Putamen (tissue), 1 donor: ENCODE results near the gene RAD51B.

Source experiments
- DNase-seq: peaks from one replicate; pipeline ENCODE4 v3.0.0-alpha.2; 2016; ENCODE audit warnings: low spot score

Gene RAD51B

DNA sequence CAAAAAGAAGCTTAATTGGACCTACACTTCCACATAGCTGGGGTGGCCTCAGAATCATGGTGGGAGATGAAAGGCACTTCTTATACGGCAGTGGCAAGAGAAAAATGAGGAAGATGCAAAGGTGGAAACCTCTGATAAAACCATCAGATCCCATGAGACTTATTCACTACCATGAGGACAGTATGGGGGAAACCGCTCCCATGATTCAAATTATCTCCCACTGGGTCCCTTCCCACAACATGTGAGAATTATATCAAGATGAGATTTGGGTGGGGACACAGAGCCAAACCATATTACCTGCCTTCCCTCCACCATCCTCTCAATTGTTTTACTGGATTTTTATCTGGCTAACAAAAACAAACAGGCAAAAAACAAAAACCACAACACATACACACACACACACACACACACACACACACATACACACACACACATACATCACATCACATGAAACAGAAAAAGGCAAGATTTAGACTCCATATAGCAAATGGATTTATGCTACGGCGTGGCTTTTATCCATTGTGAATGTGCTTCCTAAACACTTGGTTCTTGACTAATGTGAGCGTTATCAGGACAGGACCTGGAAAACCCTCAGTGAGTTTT lies 906.6 kb downstream of the RAD51B start:
- no peak for DNase-seq

DNA sequence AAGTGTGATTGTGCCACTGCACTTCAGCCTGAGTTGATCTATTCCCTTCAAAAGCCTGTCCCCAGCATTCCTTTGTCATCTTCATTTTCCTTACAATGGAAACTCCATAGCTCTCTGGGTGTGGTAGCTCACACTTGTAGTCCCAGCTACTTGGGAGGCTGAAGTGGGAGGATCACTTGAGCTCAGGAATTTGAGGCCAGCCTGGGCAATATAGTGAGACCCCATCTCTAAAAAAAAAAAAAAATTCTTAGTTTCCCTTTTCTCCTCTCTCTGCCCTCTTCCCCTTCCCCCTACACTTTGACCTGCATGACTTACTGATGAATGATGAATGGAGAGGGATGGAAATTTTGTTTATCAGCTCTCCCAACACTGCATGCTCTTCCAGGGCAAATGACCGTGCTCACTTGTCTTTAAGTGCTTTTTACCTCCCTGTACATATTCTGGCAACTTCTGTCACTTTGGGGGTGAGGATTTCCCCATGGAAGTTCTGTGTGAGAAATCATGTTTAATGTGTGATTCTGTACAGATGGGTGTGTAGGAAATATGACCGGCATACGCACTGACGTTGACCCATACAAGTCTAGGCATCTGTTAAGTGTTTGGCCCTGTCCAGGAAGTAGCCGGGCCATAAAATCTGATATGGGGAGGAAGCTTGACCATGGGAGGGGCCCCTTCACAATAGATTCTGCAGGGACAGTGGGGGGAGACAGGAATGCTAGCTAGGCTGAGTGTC lies 907.9 kb downstream of the RAD51B start:
- no peak for DNase-seq

DNA sequence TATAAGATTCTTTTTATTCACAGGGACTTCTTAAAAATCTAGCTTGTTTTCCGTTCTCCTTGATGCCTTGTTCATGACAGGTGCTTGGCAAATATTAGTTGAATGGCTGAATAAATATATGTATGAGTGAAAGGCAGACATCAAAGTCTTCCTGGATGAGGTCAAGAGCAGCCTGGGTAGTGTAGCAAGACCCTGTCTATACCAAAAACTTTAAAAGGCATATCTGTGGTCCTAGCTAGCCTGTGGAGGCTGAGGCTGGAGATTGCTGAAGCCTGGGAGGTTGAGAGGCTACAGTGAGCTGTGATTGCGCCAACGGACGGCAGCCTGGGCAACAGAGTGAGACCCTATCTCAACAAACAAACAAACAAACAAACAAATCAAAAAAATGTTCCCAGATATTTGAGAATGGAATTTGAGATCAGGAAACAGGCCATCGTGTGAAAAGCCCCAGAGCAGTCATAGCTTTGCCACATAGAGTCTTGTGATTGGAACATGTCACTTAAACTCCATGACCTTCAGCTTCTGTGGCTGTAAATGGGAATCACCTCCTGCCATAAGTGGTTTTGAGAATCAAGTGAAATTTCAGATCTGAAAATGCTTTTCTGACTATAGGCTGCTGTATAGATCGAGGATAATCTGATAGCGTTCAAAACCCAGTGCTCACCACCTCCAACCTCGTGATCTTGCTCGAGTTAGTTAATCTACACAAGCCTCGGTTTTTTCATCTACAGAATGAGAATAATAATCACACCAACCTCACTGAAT lies 908.9 kb downstream of the RAD51B start:
- DNase-seq, result no peak

DNA sequence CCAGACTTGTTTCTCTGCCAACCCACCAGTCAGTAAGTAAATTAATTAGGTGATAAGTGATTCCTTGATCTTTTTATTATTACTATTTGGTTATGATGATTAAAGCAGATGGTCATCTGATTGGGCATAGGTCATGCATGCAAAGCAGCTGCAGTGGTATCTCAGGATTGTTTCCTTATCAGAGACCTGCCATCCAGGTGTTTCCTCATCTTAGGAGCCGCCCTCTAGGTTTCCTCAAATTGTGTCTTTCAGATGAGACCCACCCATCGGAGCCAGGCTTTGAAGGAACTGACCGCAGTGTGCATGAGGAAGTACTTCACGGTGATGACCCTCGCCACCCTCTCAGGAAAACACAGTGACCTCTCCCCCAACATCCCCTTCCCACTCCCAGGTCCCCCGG lies 910.0 kb downstream of the RAD51B start:
- DNase-seq, result no peak

DNA sequence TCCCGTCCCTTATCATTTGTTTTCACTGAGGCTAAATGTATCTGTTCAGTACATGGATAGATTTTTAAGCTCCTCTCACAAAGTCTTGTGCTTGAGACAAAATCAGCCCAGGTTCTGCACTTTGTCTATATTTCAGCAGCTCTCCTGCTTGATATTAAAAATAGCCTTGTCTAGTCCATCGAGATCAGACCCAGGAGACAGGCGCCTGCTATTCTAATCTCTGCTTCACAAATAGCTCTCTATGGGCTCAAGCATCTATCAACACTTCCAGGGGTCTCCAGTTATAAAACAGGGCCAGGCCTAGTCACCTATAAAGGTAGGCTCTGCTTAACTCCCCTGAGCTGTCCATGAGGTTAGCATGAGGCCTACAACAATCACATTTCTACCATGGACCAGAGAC lies 910.8 kb downstream of the RAD51B start:
- DNase-seq, result no peak

DNA sequence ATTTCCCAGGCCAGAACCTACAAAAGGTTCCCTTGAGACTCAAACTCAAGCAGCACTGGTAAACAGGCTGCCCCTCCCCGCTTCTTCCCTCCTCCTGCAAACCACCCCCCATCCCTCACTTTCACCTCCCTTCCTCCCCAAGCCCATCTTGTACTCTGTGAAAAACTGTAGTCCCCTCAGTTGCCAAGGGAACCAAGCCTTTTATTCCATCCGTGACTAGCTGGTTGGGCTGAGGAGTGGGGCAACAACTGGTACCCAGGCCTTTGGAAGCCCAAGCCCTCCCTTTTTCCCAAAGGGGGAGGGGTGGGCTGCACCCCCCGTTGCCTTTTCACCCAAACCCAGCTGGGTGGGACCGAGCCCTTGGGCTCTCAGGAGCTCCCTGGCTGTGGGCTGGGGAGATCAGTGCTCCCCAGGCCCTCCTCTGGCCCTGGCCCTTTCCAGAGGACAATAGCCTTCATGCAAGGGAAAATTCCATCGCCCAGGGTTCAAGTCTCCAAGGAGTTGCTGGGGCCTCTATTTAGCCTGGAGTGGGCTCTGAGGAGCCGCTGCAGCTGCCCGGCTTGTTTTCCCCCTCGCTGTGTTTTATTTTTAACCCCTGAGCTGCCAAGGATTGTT lies 911.3 kb downstream of the RAD51B start:
- DNase-seq, result peak; percentile 56

DNA sequence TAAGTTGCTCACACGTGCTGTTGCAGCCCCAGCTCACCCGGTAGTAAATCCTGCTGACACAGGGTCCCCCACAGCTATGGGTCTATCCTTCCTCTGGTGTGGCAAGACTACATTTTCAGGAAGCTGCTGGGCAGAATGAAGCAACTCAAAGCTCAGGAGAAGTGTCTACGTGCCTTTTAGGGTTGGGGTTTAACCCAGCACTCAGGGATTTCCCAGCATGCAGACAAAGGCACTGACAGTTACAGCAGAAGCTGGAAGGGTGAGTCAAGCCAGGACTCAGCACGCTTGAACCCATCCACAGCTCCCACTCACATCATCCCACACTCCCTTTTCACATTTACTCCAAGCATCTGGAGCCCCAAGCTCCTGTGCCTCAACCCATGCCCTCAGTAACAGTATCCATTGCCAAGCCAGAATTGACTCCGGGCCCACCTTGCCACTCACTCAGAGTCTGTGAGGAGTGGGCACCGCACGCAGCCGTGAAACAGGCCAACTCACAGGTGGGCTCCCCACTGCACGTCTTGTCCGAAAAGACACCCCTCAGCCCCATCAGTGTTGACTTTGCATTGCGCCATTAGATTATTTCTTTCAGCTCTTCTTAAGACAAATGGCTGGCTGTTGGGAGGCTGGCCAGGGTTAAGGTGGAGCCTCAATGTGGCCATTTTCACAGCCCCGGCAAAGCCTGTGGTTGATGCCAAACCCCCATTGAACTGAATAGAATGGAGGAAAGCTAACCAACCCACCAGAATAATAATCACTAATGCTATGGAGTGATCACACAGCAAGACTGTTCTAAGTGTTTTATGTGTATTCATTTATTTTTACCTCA lies 913.7 kb downstream of the RAD51B start:
- DNase-seq, result peak; percentile 23

DNA sequence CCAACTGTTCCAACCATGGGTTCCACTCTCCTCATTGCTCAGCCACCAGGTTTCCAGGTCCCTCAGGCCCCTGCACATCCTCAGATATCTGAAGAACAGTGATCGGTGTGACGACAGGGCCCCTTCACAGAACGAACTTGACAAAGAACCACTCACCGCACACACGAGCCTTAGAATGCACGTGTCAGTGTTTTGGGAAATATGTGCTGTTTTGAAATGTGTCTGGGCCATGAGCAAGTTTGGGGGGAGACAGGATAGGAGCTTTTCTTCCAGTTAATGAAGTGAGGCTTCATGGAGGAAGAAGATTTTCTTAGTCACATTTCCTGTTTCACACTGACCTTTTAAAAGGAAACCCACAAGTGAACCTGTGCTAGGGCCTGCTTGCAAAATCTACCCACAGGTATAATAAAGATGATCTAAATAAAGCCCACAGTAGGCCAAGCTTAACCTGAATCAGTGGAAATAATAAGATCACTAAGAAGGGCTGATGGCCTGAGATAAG lies 914.7 kb downstream of the RAD51B start:
- DNase-seq, result no peak

DNA sequence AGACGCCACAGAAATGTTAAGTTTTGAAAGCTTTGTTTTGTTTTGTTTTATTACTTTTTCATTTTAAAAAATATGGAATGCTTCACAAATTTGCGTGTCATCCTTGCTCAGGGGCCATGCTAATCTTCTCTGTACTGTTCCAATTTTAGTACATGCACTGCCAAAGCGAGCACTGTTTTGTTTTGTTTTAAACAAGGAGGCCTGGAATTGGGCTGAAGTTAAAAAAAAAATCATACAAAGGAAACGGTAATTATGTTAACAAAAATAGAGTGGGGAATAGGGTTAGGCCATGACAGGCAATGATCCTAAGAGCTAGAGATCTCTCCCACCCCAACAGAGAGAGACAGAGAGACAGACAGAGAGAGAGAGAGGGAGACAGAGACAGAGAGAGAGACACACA lies 916.3 kb downstream of the RAD51B start:
- no peak for DNase-seq

DNA sequence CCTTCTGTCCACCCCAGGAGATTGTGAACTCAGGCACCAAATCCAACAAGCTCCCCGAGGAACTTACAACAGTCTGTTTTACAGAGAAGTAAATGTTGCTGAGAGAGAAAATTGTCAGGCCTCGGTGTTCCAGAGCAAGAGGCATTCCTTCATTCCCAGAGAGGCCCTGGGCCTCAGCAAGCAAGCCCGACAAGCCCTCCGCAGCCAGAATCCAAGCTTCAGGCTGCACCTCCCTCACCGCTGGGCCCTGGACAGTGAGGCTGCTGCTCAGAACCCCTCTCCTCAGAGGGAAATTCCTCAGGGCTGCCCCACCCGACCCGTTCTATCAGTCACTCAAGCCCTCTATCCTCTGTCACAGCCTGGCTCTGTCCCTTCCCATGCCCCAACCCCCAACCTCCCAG lies 916.9 kb downstream of the RAD51B start:
- DNase-seq, result no peak

DNA sequence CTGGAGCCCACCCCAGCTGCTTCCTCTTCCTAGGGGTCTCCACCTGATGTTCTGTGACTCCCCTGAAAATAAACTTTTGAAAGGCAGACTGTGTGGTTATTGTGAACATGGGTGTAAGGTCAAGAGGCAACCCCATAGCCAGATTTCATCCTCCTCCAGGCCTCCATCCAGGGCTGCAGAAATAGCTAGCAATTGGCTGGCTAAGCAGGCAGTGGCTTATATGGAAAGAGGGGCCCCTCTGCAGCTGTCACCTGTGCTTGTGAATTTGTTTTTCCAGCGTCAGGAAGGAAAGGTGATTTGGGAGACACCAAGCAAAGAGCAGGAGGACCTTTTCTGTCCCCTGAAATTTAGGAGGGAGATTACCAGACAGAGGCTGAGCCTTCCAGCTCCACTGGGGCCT lies 917.5 kb downstream of the RAD51B start:
- DNase-seq, result no peak

DNA sequence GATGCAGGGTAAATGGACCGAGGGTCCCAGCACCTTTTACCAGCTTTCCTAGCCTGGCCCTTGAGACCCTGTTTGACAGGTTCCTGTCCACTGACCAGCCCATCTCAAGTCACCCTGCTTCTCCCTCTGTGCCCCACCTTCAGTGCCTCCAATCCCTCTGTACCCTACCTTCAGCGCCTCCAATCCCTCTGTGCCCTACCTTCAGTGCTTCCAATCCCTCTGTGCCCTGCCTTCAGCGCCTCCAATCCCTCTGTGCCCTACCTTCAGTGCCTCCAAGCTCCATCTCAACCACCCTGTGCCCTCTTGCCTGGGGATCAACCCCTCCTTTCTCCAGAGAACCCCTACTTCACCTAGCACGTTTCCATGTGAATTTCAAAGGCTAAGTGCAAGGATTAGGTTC lies 919.0 kb downstream of the RAD51B start:
- no peak for DNase-seq

DNA sequence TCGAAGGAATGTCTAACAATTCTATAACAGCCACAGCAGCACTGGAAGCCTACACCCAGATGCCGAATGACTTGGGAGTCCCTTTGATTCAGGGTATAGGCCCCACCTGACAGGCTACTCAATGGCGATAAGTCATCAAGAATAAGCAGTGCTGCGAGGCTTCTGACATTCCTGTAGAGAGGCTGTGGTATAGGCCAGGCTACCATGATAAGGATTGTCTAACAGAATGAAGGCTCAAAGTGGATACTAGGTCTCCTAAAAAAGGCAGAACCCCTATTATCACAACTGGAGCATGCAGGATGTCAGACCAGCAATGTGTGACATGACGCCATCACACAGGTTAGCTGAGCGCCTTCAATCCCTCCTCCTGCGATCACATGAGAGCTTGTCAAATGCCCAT lies 920.1 kb downstream of the RAD51B start:
- no peak for DNase-seq

DNA sequence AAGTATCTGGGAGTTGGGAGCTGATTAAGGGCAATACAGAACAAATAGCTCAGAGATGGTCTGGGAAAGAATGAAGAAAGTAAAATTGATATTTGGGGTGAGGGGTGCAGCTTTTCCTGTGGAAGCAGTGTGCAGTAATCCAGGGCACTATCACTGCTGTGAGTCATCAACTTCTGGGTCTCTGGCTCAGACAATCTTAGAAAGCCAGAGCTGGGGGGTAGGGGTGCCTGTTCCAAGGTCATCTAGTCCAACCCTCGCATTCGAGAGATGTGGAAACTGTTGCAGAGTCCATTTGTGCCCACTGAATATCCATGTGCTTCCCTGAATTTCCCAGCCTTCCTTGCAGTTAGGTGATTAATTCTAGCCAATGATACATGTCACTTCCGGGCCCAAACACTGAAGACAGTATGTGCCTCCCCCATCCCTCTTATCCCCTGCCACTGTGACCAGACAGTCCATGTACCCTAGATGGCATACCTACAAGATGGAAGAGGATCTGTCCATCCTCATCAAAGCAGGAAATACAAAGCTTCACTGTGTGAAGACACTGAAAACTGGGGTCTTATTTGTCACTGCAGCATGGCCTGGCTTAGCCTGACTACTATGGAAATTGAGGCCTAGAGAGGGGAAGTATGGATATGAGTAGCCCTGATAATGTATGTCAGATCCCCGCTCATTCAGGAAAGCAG lies 921.4 kb downstream of the RAD51B start:
- DNase-seq, result no peak

DNA sequence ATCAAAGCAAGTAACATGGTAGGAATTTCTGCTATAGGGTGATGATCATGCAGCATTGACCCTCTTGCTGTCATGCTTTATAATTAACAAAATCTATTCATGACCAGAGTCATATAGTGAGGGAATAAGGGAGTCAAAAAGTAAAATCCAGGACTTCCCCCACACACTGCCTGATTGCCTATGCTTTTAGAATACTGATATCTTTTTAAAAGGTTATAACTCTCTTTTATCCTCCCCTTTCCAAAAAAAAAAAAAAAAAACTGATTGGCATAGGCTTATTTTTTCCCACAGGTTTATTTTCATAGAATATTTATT lies 921.9 kb downstream of the RAD51B start:
- DNase-seq, result no peak

DNA sequence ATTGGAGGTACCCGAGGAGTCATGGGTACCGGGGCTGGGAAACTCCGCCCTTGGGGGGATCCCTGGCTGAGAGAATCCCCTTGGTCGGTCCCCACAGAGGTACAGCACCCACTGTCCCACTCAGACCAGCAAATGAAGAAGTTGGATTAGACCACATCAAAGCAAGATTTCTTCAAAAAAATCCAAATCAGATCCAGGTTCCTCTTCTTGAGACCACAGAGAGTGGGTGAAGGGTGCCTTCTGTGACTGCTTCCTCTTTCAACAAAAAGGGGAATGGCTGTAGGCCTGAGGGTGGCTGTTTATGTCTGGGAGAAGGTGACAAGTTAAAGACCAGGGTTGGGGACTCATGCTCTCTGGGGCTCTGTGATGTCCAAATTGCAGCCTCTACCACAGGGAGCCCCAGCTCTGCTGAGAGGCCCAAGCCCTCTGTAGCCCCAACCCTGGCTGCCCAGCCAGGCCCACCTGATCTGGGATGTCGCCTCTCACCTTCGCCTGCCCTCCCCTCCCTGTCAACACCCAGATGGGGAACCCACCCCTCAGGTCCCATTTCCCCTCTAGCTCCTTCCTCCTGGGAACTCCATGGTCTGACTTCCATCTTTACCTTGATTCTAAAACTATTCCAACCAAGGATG lies 922.4 kb downstream of the RAD51B start:
- peak; percentile 34 for DNase-seq

DNA sequence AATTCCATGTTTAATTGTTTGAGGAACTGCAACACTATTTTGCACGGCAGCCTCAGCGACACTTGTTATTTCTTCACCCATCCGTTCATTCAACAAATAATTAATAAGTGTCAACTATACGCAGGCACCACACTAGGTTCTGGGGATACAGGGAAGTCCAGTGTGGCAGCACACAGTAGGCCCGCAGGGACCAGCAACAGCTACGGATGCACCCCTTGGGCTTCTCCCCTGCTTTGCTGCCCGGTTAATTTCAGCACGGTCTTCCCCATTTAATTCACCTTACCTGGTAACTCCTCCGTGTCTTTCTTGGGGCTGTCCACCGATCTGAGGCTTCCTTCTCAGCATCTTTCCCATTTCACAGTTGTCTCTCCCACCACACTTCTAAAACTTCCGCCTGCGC lies 925.0 kb downstream of the RAD51B start:
- no peak for DNase-seq

DNA sequence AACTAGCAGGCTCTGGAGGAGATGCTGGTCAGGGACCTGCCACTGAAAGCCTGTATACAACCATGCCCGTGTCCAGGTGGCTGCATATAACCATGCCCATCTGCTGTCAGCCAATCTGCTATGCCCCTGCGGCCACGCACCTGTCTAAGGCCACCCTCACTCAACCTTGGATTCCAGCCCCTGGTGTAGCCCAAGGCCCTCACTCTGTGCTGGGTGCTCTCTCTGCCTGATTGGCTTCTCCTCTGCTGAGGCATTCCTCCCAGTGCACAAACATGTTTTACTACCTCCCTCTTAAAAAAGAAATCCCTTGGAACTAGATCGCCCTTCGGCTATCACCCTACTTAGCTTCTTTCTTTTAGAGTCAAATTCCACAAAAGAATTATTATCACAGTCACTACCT lies 927.8 kb downstream of the RAD51B start:
- DNase-seq, result no peak

DNA sequence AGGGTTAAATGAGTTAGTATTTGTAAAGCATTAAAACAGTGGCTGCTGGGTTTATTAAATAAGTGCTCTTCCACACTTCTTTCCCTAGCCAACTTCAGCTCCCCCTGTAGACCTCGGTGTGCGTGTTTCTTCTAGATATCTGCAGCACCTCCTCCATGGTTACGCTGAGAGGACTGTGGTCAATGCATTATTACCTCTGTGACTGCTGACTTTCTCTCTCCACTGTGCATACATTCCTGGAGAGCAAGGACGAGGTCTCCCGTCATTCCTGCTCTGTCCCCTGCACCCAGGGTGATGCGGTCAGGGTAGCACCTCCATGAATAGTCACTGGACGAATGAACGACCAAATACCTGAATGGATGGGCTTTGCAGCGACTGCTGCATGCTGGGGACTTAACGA lies 928.7 kb downstream of the RAD51B start:
- DNase-seq, result no peak

DNA sequence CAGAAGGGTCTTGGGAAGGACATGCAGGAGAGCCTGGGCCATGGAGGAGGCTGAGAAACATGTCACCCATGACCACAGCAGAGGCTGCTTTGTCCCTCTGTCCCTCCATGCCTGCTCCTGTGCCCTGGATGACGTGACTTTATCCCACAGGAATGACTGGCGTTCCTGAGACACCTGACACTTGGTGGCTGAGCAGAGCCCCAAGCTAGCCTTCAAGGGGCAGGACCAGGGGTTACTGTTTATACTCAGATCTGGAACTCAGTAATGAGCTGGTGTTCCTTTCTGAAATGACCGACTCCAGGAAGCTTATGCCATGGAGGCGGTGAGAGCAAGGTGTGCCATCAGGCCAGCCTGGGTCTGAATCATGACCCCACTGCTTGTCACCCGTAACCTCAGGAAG lies 929.1 kb downstream of the RAD51B start:
- no peak for DNase-seq
